Breast epithelium (tissue), 4 donors: ENCODE results near the gene TTC28. TPM values are rescaled to one million over a fixed set of nuclear protein-coding genes. Genes with fewer than 3 reads are reported as not detected.

Source experiments
- DNase-seq, 2 donors: peaks; one replicate each; pipeline ENCODE4 v3.0.0-alpha.2; 2019; ENCODE audit warnings: low spot score in 2 of 2
- H3K27ac ChIP-seq, 2 donors: fragments of 200-600 bp; sonication (generic) in 1 of 2; one replicate each; pipeline ENCODE4 v1.5.1; 2016 to 2019; ENCODE audit warnings: mild to moderate bottlenecking in 1 of 2
- H3K27me3 ChIP-seq, 2 donors: fragments of 200-600 bp; sonication (generic) in 1 of 2; one replicate each; pipeline versions ENCODE4 v1.5.1 to v1.6.0; 2017 to 2019; ENCODE audit warnings: control low read depth in 1 of 2, mild to moderate bottlenecking in 1 of 2
- H3K36me3 ChIP-seq: fragments of 200-600 bp; one replicate; pipeline ENCODE4 v1.5.1; 2019
- H3K4me1 ChIP-seq, 2 donors: fragments of 200-600 bp; sonication (generic); one replicate each; pipeline ENCODE4 v1.5.1; 2016 to 2019; ENCODE audit warnings: control low read depth in 1 of 2
- H3K4me3 ChIP-seq, 3 donors: fragments of 200-600 bp; sonication (generic); 1 replicate in 2 of 3; 2 replicates in 1 of 3; pipeline ENCODE4 v1.5.1; 2016 to 2019; ENCODE audit warnings: mild to moderate bottlenecking in 3 of 3, moderate library complexity in 2 of 3
- H3K9me3 ChIP-seq, 2 donors: fragments of 200-600 bp; sonication (generic) in 1 of 2; one replicate each; pipeline ENCODE4 v1.5.1; 2016 to 2019; ENCODE audit warnings: control low read depth in 1 of 2
- POLR2A ChIP-seq: fragments of 450-650 bp; IDR thresholded peaks from one replicate; pipeline ENCODE4 v1.6.1; 2016; ENCODE audit warnings: antibody characterized with exemption, mild to moderate bottlenecking, moderate library complexity
- POLR2AphosphoS5 ChIP-seq, 3 donors: sonication (generic); formaldehyde crosslinking; IDR thresholded peaks; one replicate each; pipeline ENCODE4 v1.6.1; 2017; ENCODE audit warnings: antibody characterized with exemption in 3 of 3
- intact Hi-C: fragments of 100-400 bp; cut with DNase I; formaldehyde crosslinking; loops from one replicate; pipeline ENCODE4 v1.15.1; 2023; ENCODE audit warnings: low total_unique reads
- total RNA-seq, 3 donors: library from RNA; depleted of rRNA; stranded (reverse); fragments of >200 nt; gene quantifications; one replicate each; pipeline ENCODE4 v1.1.0, GENCODE V29; 2016
- TF ChIP-seq, protein P1 (sequence below), 3 donors: fragments of 450-650 bp; IDR thresholded peaks; one replicate each; pipeline ENCODE4 v1.5.1; 2016 to 2017; ENCODE audit warnings: antibody characterized with exemption in 3 of 3, mild to moderate bottlenecking in 3 of 3, moderate library complexity in 3 of 3

The TTC28 gene
- total RNA-seq, 3 donors from 2014 or later = 33.5 to 43.3 (median 40.2) TPM

DNA sequence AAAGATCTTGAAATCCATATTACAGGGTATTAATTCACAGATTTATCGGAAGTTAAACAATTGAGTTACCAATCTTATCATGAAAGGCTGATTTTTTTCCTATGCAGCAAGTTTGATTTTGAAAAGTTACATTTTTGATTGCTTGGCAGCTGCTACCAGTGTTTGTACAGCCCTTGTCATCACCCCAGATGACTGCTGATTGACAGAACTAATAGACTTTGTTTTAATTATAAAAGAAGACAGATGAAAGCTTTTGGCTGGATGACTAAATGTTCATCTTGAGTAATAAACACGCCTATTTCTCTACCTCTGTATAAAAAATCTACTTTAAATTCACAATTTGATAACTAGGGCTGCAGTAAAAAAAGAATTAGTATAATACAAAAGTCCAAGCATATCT, 259.7 kb downstream of the TTC28 start:
- DNase-seq = no peak
- TF ChIP-seq POLR2A (no peak), POLR2AphosphoS5 (IDR thresholded peaks at IDR 0.05) (no peak)
- TF ChIP-seq, protein P1, sequence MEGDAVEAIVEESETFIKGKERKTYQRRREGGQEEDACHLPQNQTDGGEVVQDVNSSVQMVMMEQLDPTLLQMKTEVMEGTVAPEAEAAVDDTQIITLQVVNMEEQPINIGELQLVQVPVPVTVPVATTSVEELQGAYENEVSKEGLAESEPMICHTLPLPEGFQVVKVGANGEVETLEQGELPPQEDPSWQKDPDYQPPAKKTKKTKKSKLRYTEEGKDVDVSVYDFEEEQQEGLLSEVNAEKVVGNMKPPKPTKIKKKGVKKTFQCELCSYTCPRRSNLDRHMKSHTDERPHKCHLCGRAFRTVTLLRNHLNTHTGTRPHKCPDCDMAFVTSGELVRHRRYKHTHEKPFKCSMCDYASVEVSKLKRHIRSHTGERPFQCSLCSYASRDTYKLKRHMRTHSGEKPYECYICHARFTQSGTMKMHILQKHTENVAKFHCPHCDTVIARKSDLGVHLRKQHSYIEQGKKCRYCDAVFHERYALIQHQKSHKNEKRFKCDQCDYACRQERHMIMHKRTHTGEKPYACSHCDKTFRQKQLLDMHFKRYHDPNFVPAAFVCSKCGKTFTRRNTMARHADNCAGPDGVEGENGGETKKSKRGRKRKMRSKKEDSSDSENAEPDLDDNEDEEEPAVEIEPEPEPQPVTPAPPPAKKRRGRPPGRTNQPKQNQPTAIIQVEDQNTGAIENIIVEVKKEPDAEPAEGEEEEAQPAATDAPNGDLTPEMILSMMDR (IDR thresholded peaks at IDR 0.05) = no peak
- Histone ChIP-seq H3K9me3 (no peaks in the 10 kb centered on the region), H3K4me1 (no peaks in the 10 kb centered on the region), H3K4me3 (no peak overlapping the region), H3K27me3 (no peaks in the 10 kb centered on the region), H3K27ac (no peak overlapping the region), H3K36me3 (no peaks in the 10 kb centered on the region)
- intact Hi-C loops = no loop called here

GRCh38 chr22:28418008-28418407, 261.6 kb downstream of the TTC28 start:
- Histone ChIP-seq H3K36me3 (no peaks in the 10 kb centered on the region), H3K4me3 (no peak overlapping the region), H3K4me1 (no peaks in the 10 kb centered on the region), H3K27me3 (no peaks in the 10 kb centered on the region), H3K9me3 (no peaks in the 10 kb centered on the region), H3K27ac (no peak overlapping the region)
- no peak for DNase-seq
- intact Hi-C loops = no loop called here
- TF ChIP-seq POLR2AphosphoS5 (IDR thresholded peaks at IDR 0.05) = no peak

DNA sequence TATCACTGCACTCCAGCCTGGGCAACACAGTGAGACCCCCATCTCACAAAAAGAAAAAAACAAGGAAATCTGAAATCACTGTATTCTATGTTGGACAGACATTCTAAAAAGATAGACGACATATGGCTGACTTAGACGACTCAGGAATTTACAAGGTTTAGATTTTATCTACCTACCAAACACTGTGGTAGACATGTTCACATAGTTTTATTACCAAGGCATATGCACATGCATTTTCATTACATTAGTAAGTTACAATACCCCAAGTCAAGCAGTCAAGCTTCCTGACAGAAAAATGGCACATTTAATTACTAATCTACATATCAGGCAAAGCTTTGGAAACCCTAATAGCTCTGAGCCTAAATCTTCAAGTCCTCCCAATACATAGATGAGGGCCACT, 262.2 kb downstream of the TTC28 start:
- Histone ChIP-seq H3K4me1 (no peaks in the 10 kb centered on the region), H3K4me3 (no peak overlapping the region), H3K27me3 (no peaks in the 10 kb centered on the region), H3K27ac (no peak overlapping the region), H3K36me3 (no peaks in the 10 kb centered on the region), H3K9me3 (no peaks in the 10 kb centered on the region)
- DNase-seq = no peak
- TF ChIP-seq, protein P1 (IDR thresholded peaks at IDR 0.05) = no peak
- no peak for TF ChIP-seq POLR2A
- TF ChIP-seq POLR2AphosphoS5 (IDR thresholded peaks at IDR 0.05) = no peak
- intact Hi-C loops = no loop called here

DNA sequence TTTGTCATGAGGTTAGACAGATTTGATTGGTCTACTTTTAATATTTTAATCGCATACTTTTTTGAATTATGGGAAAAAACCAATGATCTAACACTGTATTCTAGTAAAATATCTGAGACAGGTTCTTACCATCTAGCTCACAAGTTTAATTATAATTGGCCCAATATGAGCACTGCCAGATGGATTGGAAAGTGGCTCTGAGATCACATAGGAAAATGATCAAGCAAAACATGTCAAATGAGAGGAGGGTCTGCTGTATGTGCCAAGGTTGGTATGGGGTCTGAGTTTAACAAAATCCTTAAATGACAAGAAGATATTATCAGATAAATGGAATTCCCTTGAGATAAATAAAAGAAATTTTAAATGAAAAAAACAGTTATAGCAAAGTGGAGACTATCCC, 264.7 kb downstream of the TTC28 start:
- Histone ChIP-seq H3K9me3 (no peaks in the 10 kb centered on the region), H3K27ac (no peak overlapping the region), H3K4me1 (no peaks in the 10 kb centered on the region), H3K27me3 (no peaks in the 10 kb centered on the region), H3K4me3 (no peak overlapping the region), H3K36me3 (no peaks in the 10 kb centered on the region)
- no peak for DNase-seq
- no peak for TF ChIP-seq POLR2A
- TF ChIP-seq, protein P1 (IDR thresholded peaks at IDR 0.05) = no peak
- TF ChIP-seq POLR2AphosphoS5 (IDR thresholded peaks at IDR 0.05) = no peak
- intact Hi-C loops = no loop called here

GRCh38 chr22:28413612-28414399, 265.8 kb downstream of the TTC28 start:
- H3K27ac ChIP-seq = no peak overlapping the region

More at GRCh38 chr22:28413612-28414399, 265.8 kb downstream of the TTC28 start:
- H3K4me3 ChIP-seq = no peak overlapping the region
- H3K4me1 ChIP-seq = no peaks in the 10 kb centered on the region
- no peak for DNase-seq
- TF ChIP-seq POLR2AphosphoS5 (IDR thresholded peaks at IDR 0.05) (no peak), POLR2A (no peak)
- TF ChIP-seq, protein P1 (IDR thresholded peaks at IDR 0.05) = no peak
- intact Hi-C loops = no loop called here
- no peaks in the 10 kb centered on the region for H3K36me3 ChIP-seq
- no peaks in the 10 kb centered on the region for H3K27me3 ChIP-seq
- no peaks in the 10 kb centered on the region for H3K9me3 ChIP-seq
